ENCODE results near the gene FRS3.

DNA sequence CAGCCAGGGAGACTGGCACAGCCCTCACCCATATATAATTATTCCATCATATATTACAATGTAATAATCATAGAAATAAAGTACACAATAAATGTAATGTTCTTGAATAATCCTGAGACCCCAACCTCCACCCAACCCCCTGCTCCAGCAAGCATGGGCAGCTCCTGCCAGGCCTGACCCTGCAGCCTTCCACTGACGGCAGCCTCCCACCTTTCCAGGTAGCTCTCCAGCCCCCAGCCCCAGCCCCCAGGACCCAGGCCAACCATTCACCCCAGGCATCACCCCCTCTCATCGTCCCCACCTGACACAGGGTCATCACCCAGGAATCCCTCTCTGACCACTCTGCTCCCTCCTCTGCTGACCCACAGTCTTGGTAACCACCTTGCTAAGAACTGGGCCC is 58.9 kb downstream of the FRS3 start:
- TF ChIP-seq POLR2A (IDR thresholded peaks at IDR 0.05) (no peak), EP300 (IDR thresholded peaks at IDR 0.05) (no peak)
- TF ChIP-seq, protein P1, sequence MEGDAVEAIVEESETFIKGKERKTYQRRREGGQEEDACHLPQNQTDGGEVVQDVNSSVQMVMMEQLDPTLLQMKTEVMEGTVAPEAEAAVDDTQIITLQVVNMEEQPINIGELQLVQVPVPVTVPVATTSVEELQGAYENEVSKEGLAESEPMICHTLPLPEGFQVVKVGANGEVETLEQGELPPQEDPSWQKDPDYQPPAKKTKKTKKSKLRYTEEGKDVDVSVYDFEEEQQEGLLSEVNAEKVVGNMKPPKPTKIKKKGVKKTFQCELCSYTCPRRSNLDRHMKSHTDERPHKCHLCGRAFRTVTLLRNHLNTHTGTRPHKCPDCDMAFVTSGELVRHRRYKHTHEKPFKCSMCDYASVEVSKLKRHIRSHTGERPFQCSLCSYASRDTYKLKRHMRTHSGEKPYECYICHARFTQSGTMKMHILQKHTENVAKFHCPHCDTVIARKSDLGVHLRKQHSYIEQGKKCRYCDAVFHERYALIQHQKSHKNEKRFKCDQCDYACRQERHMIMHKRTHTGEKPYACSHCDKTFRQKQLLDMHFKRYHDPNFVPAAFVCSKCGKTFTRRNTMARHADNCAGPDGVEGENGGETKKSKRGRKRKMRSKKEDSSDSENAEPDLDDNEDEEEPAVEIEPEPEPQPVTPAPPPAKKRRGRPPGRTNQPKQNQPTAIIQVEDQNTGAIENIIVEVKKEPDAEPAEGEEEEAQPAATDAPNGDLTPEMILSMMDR (IDR thresholded peaks at IDR 0.05), result no peak

All from tibial nerve (tissue), 4 donors.